Mesendoderm (in vitro differentiated cells): ENCODE results near the gene ERI3.
A peak's percentile ranks its signal among the peaks of the same experiment; 100 is the strongest.

Experiments used
- DNase-seq: peaks from one replicate; pipeline ENCODE4 v3.0.0; 2013
- H2AK5ac ChIP-seq: 2 replicates; pipeline ENCODE4 v1.6.1; 2013; ENCODE audit warnings: low read length, inconsistent platforms
- H2BK120ac ChIP-seq: 2 replicates; pipeline ENCODE4 v1.6.1; 2013; ENCODE audit warnings: low read depth, mild to moderate bottlenecking, low read length, moderate library complexity, mixed read lengths
- H2BK15ac ChIP-seq: replicated peaks from 2 replicates; pipeline ENCODE4 v1.6.1; 2013; ENCODE audit warnings: low read depth, mild to moderate bottlenecking, moderate library complexity
- H2BK5ac ChIP-seq: 2 replicates; pipeline ENCODE4 v1.6.1; 2013; ENCODE audit warnings: low read length, inconsistent platforms
- H3K18ac ChIP-seq: 2 replicates; pipeline ENCODE4 v1.6.1; 2013; ENCODE audit warnings: mild to moderate bottlenecking, low read length, mixed read lengths
- H3K23ac ChIP-seq: one replicate; pipeline ENCODE4 v1.6.1; 2013; ENCODE audit warnings: low read length
- H3K27ac ChIP-seq: 2 replicates; pipeline ENCODE4 v1.5.1; 2013; ENCODE audit warnings: low read depth, mild to moderate bottlenecking, inconsistent platforms, low read length, moderate library complexity
- H3K27me3 ChIP-seq: 2 replicates; pipeline ENCODE4 v1.6.1; 2013; ENCODE audit warnings: low read length, control low read depth, mild to moderate bottlenecking, inconsistent platforms; ENCODE audit not compliant: insufficient read depth, poor library complexity
- H3K36me3 ChIP-seq: 2 replicates; pipeline ENCODE4 v1.6.1; 2013; ENCODE audit warnings: low read length, inconsistent platforms; ENCODE audit not compliant: control insufficient read depth, insufficient read depth
- H3K4ac ChIP-seq: one replicate; pipeline ENCODE4 v1.6.1; 2013; ENCODE audit warnings: low read depth, mild to moderate bottlenecking, low read length, moderate library complexity
- H3K4me1 ChIP-seq: 2 replicates; pipeline ENCODE4 v1.6.1; 2013; ENCODE audit warnings: low read depth, low read length, inconsistent platforms; ENCODE audit not compliant: control insufficient read depth
- H3K4me2 ChIP-seq: 2 replicates; pipeline ENCODE4 v1.6.1; 2013; ENCODE audit warnings: low read length
- H3K4me3 ChIP-seq: 2 replicates; pipeline ENCODE4 v1.5.1; 2013; ENCODE audit warnings: mild to moderate bottlenecking, low read length
- H3K56ac ChIP-seq: one replicate; pipeline ENCODE4 v1.6.1; 2013; ENCODE audit warnings: low read length
- H3K79me1 ChIP-seq: 2 replicates; pipeline ENCODE4 v1.6.1; 2013; ENCODE audit warnings: low read length, inconsistent platforms
- H3K79me2 ChIP-seq: 2 replicates; pipeline ENCODE4 v1.6.1; 2013; ENCODE audit warnings: mild to moderate bottlenecking, low read length; ENCODE audit not compliant: control insufficient read depth, insufficient read depth
- H3K9ac ChIP-seq: 2 replicates; pipeline ENCODE4 v1.6.1; 2013; ENCODE audit warnings: low read length, inconsistent platforms
- H4K5ac ChIP-seq: one replicate; pipeline ENCODE4 v1.6.1; 2013; ENCODE audit warnings: low read length
- H4K8ac ChIP-seq: one replicate; pipeline ENCODE4 v1.6.1; 2013; ENCODE audit warnings: low read depth, mild to moderate bottlenecking, control low read depth, low read length, moderate library complexity
- WGBS: extraction: QIAGEN DNeasy Blood & Tissue Kit; methylation state at CpG from one replicate; pipeline ENCODE4 v1.1.7; 2013; ENCODE audit warnings: low lambda C conversion rate, missing lambda C conversion rate; ENCODE audit not compliant: insufficient coverage; ENCODE audit errors: extremely low coverage; 5-methylcytosine and 5-hydroxymethylcytosine counted together

Gene ERI3

GRCh38 chr1:44380666-44381177, 25.7 kb upstream of the ERI3 start:
- no peak overlapping the region for H3K4ac ChIP-seq
- H3K4me1 ChIP-seq = no peaks in the 10 kb centered on the region
- no peak overlapping the region for H3K9ac ChIP-seq
- no peak for DNase-seq
- H3K23ac ChIP-seq = no peak overlapping the region
- no peak overlapping the region for H2AK5ac ChIP-seq
- no peak overlapping the region for H3K27ac ChIP-seq
- no peaks in the 10 kb centered on the region for H3K27me3 ChIP-seq
- H3K36me3 ChIP-seq = no peaks in the 10 kb centered on the region
- no peaks in the 10 kb centered on the region for H3K79me2 ChIP-seq
- no peak overlapping the region for H2BK5ac ChIP-seq
- H3K4me2 ChIP-seq = no peak overlapping the region
- H3K18ac ChIP-seq = no peak overlapping the region
- H2BK120ac ChIP-seq = no peak overlapping the region
- no peak overlapping the region for H3K56ac ChIP-seq
- WGBS = no CpG with 5 or more reads among the region's 3 CpGs
- no peak overlapping the region for H4K8ac ChIP-seq
- H3K4me3 ChIP-seq = no peak overlapping the region
- H4K5ac ChIP-seq = no peak overlapping the region
- no peaks in the 10 kb centered on the region for H3K79me1 ChIP-seq
- no peak overlapping the region for H2BK15ac ChIP-seq

- Histone ChIP-seq H3K4ac (no peak overlapping the region), H3K23ac (no peak overlapping the region), H3K27ac (no peak overlapping the region), H3K4me3 (no peak overlapping the region), H2BK15ac (no peak overlapping the region), H3K18ac (no peak overlapping the region), H4K5ac (no peak overlapping the region), H2BK120ac (no peak overlapping the region), H3K4me1 (no peaks in the 10 kb centered on the region), H3K27me3 (no peaks in the 10 kb centered on the region), H3K56ac (no peak overlapping the region), H3K9ac (no peak overlapping the region), H3K79me2 (no peaks in the 10 kb centered on the region), H2BK5ac (no peak overlapping the region), H4K8ac (no peak overlapping the region), H3K79me1 (no peaks in the 10 kb centered on the region), H3K36me3 (no peaks in the 10 kb centered on the region), H2AK5ac (no peak overlapping the region), H3K4me2 (no peak overlapping the region)
- DNase-seq = peak; percentile 82
- WGBS = no CpG with 5 or more reads among the region's 12 CpGs
Observed at GRCh38 chr1:44377925-44378784, 23.1 kb upstream of the ERI3 start.

- no peak overlapping the region for H2BK5ac ChIP-seq
- no peak for DNase-seq
- H3K36me3 ChIP-seq = no peaks in the 10 kb centered on the region
- no peaks in the 10 kb centered on the region for H3K79me2 ChIP-seq
- H3K56ac ChIP-seq = no peak overlapping the region
- H3K4me3 ChIP-seq = no peak overlapping the region
- H4K5ac ChIP-seq = no peak overlapping the region
- WGBS = no CpG with 5 or more reads among the region's 6 CpGs
- H2BK15ac ChIP-seq = no peak overlapping the region
- no peak overlapping the region for H3K4me2 ChIP-seq
- no peak overlapping the region for H3K4ac ChIP-seq
- H3K79me1 ChIP-seq = no peaks in the 10 kb centered on the region
- H2BK120ac ChIP-seq = no peak overlapping the region
- H3K27ac ChIP-seq = no peak overlapping the region
- no peaks in the 10 kb centered on the region for H3K4me1 ChIP-seq
- no peak overlapping the region for H4K8ac ChIP-seq
- H3K23ac ChIP-seq = no peak overlapping the region
- H2AK5ac ChIP-seq = no peak overlapping the region
- H3K9ac ChIP-seq = no peak overlapping the region
- H3K27me3 ChIP-seq = no peaks in the 10 kb centered on the region
- H3K18ac ChIP-seq = no peak overlapping the region
Observed at GRCh38 chr1:44375547-44375946, 20.5 kb upstream of the ERI3 start.

GRCh38 chr1:44371206-44371605, 16.1 kb upstream of the ERI3 start:
- H3K4me2 ChIP-seq = no peak overlapping the region
- no peak for DNase-seq
- no peaks in the 10 kb centered on the region for H3K4me1 ChIP-seq
- H3K79me2 ChIP-seq = no peaks in the 10 kb centered on the region
- no peaks in the 10 kb centered on the region for H3K27me3 ChIP-seq
- H3K79me1 ChIP-seq = no peaks in the 10 kb centered on the region
- H2AK5ac ChIP-seq = no peak overlapping the region
- H2BK5ac ChIP-seq = no peak overlapping the region
- H2BK120ac ChIP-seq = no peak overlapping the region
- no peak overlapping the region for H2BK15ac ChIP-seq
- no peak overlapping the region for H3K27ac ChIP-seq
- H3K4ac ChIP-seq = no peak overlapping the region
- H3K23ac ChIP-seq = no peak overlapping the region
- H4K8ac ChIP-seq = no peak overlapping the region
- no peak overlapping the region for H4K5ac ChIP-seq
- H3K9ac ChIP-seq = no peak overlapping the region
- no peak overlapping the region for H3K4me3 ChIP-seq
- H3K18ac ChIP-seq = no peak overlapping the region
- H3K56ac ChIP-seq = no peak overlapping the region
- H3K36me3 ChIP-seq = no peaks in the 10 kb centered on the region

- H4K8ac ChIP-seq = no peak overlapping the region
- no peaks in the 10 kb centered on the region for H3K27me3 ChIP-seq
- no peak overlapping the region for H3K27ac ChIP-seq
Observed at GRCh38 chr1:44368471-44369151, 13.6 kb upstream of the ERI3 start.

More at GRCh38 chr1:44368471-44369151, 13.6 kb upstream of the ERI3 start:
- Histone ChIP-seq H2AK5ac (no peak overlapping the region), H3K9ac (no peak overlapping the region), H2BK5ac (no peak overlapping the region), H2BK120ac (no peak overlapping the region), H2BK15ac (no peak overlapping the region), H3K23ac (no peak overlapping the region), H3K4ac (no peak overlapping the region), H3K4me1 (no peaks in the 10 kb centered on the region), H3K79me1 (no peaks in the 10 kb centered on the region), H3K56ac (no peak overlapping the region), H3K36me3 (no peaks in the 10 kb centered on the region), H3K4me3 (no peak overlapping the region), H3K4me2 (no peak overlapping the region), H4K5ac (no peak overlapping the region), H3K79me2 (no peaks in the 10 kb centered on the region), H3K18ac (no peak overlapping the region)
- no peak for DNase-seq
- WGBS = no CpG with 5 or more reads among the region's 12 CpGs
